LHCN-M2 (cell line): ENCODE data around the gene TMEM217. TPM values are rescaled to one million over a fixed set of nuclear protein-coding genes. Genes with fewer than 3 reads are reported as not detected.
"Not testable (repeated sequence)": the region's sequence is repeated elsewhere in the genome, so short reads cannot be mapped to it uniquely, and the experiment has no call there.

Experiments
- DNase-seq: peaks from one replicate; pipeline ENCODE4 v3.0.0-alpha.2; 2012; ENCODE audit warnings: low read depth
- total RNA-seq: library from RNA; depleted of rRNA; stranded (reverse); fragments of >200 nt; gene quantifications from 2 replicates; pipeline ENCODE4 v1.2.3, GENCODE V29; 2014

Gene TMEM217
- total RNA-seq, 1 experiment from 2014 or later: 0.40 TPM

GRCh38 chr6:37185949-37186720 lies 71.8 kb downstream of the TMEM217 start:
- not testable (repeated sequence) for DNase-seq

GRCh38 chr6:37182736-37183590 lies 75.0 kb downstream of the TMEM217 start:
- no peak for DNase-seq

- not testable (repeated sequence) for DNase-seq
Measured at GRCh38 chr6:37180610-37181009, 77.3 kb downstream of the TMEM217 start.

- DNase-seq: no peak
Measured at GRCh38 chr6:37180075-37180474, 77.9 kb downstream of the TMEM217 start.

- no peak for DNase-seq
Measured at GRCh38 chr6:37177935-37178517, 79.9 kb downstream of the TMEM217 start.

- DNase-seq: no peak
Measured at GRCh38 chr6:37177077-37177934, 80.6 kb downstream of the TMEM217 start.

GRCh38 chr6:37176268-37177076 lies 81.5 kb downstream of the TMEM217 start:
- DNase-seq: no peak

- no peak for DNase-seq
Measured at GRCh38 chr6:37175332-37176267, 82.3 kb downstream of the TMEM217 start.

- DNase-seq: no peak
Measured at GRCh38 chr6:37174515-37175331, 83.2 kb downstream of the TMEM217 start.

GRCh38 chr6:37174196-37174514 lies 83.8 kb downstream of the TMEM217 start:
- no peak for DNase-seq

GRCh38 chr6:37173493-37174195 lies 84.3 kb downstream of the TMEM217 start:
- DNase-seq: no peak

GRCh38 chr6:37172912-37173492 lies 84.9 kb downstream of the TMEM217 start:
- no peak for DNase-seq

- DNase-seq: peak; percentile 93
Measured at GRCh38 chr6:37171970-37172812, 85.8 kb downstream of the TMEM217 start.

GRCh38 chr6:37171201-37171969 lies 86.6 kb downstream of the TMEM217 start:
- DNase-seq: peak; percentile 41

GRCh38 chr6:37170273-37171200 lies 87.4 kb downstream of the TMEM217 start:
- DNase-seq: peak; percentile 31
